Activated gamma-delta T cell (primary cell): ENCODE data around the gene MT1HL1.

ENCODE experiments used
- DNase-seq: peaks from one replicate; lab custom pipeline; 2025; lab: John Stamatoyannopoulos, UW
- total RNA-seq, 2 donors: gene quantifications; one replicate each; lab custom pipeline; 2026; lab: John Stamatoyannopoulos, UW

Gene MT1HL1
- 0 reads per million in 2 donors for total RNA-seq

- no peak for DNase-seq
Observed at GRCh38 chr1:237004116-237004515, at the start of gene MT1HL1. MT1HL1 (minus strand) TSS chr1:237004441; CDS start chr1:237004372, 69 bp downstream.

GRCh38 chr1:237050915-237051314 lies 46.7 kb upstream of the MT1HL1 start:
- DNase-seq: no peak

- DNase-seq: no peak
Observed at GRCh38 chr1:237050185-237050584, 45.9 kb upstream of the MT1HL1 start.

GRCh38 chr1:237048803-237049202 lies 44.6 kb upstream of the MT1HL1 start:
- no peak for DNase-seq

GRCh38 chr1:237045278-237046016 lies 41.2 kb upstream of the MT1HL1 start:
- no peak for DNase-seq

- DNase-seq: no peak
Observed at GRCh38 chr1:237043846-237044636, 39.8 kb upstream of the MT1HL1 start.

- no peak for DNase-seq
Observed at GRCh38 chr1:237042892-237043576, 38.8 kb upstream of the MT1HL1 start.

- DNase-seq: no peak
Observed at GRCh38 chr1:237042526-237042891, 38.3 kb upstream of the MT1HL1 start.

- no peak for DNase-seq
Observed at GRCh38 chr1:237041795-237042525, 37.7 kb upstream of the MT1HL1 start, which contains the start of gene RYR2. RYR2 (plus strand) TSS chr1:237042184; CDS start chr1:237042522, 338 bp downstream.

- DNase-seq: no peak
Observed at GRCh38 chr1:237041461-237041794, 37.2 kb upstream of the MT1HL1 start.

GRCh38 chr1:237040823-237041222 lies 36.6 kb upstream of the MT1HL1 start:
- no peak for DNase-seq

- DNase-seq: no peak
Observed at GRCh38 chr1:237038211-237038610, 34.0 kb upstream of the MT1HL1 start.

DNA sequence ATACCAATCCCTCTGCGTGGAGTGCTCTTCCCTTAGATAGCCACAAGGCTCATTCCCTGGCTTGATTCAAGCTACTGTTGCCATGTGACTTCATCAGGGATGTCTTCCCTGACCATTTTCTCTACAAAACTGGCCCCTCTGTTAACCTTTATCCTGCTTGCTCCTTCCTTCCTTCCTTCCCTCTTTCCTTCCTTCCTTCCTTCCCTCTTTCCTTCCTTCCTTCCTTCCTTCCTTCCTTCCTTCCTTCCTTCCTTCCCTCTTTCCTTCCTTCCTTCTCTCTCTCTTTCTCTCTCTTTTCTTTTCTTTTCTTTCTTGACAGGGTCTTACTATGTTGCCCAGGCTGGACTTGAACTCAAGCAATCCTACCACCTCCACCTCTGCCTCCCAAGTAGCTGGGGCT lies 31.5 kb upstream of the MT1HL1 start:
- no peak for DNase-seq

DNA sequence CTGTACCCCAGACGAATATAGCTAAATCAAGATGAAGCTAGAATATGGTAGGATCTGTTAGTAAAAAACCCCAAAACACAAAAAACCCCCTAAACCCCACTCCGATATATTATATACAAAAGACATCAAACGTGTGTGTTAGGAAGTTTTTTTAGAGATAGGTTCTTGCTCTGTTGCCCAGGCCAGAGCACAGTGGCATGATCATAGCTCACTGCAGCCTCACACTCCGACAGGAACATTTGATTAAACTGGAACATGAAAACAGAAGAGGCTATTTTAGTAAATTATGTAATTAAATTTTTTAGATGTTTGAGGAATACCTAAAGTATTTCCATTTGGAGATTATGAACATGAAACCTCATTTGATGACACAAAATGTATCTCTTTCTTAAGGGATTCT lies 29.6 kb upstream of the MT1HL1 start:
- DNase-seq: no peak

DNA sequence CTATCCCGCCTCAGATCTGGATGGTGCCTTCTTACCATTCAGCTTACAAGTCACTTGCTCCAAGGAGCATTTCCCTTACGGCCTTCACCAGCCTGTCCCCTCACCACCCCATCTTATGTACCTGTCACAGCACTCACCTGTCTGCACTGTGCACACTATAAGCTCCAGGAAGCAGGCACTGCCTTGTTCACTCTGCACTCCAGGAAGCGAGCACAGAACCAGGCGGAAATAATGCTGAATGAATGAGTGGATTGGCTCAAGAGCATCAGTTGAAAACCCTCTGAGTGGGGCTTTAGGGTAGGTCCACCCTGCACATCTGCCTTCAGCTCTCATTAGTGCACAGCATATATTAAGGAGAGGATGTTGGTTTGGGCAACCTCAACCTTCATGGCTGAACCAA lies 28.8 kb upstream of the MT1HL1 start:
- DNase-seq: no peak

GRCh38 chr1:237032029-237032428 lies 27.8 kb upstream of the MT1HL1 start:
- DNase-seq: no peak

DNA sequence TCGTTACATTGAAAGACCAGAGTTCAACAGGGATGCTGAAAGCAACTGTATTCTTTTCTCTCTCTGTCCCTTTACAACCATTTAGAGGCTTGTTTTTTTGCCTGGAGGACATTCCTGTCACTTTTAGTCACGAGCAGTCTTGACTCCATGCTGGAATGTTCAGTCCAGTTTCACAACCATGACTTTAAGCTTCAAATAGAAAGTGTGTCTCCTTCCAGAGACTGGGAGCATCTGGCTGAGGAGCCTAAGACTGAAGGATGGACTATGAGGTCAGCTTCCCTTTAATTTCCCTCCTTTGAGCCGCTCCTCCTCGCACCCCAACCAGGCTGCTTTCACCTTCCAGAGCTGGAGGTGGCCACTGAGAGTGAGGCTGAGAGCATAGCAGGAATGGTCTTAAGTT lies 27.2 kb upstream of the MT1HL1 start:
- DNase-seq: no peak

DNA sequence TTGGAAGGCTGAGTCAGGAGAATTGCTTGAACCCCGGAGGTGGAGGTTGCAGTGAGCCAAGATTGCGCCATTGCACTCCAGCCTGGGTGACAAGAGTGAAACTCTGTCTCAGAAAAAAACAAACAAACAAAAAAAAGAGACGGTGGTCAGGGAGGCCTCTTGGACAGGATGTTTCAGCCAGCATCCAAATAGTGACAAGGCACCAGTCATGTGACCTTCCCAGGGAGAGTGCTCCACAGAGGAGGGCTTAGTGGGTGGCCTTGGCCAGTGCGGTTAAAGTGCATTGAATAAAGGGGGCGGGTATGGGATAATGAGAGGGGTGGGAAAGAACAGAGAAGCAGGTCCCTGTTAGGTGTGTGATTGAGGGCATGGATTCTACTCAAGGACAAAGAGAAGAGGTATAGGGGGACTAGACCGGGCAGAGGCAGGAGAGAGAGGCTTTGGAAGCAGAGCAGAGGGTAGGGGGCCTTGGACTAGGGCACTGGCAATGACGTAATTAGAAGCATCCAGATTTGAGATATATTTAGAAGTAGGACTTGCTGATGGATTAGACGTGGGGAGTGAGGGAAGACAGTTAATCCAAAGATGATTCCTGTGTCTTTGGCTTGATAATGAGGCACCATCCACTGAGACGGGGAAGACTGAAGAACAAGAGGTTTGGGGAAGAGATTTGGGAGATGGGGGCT lies 25.8 kb upstream of the MT1HL1 start:
- DNase-seq: no peak

DNA sequence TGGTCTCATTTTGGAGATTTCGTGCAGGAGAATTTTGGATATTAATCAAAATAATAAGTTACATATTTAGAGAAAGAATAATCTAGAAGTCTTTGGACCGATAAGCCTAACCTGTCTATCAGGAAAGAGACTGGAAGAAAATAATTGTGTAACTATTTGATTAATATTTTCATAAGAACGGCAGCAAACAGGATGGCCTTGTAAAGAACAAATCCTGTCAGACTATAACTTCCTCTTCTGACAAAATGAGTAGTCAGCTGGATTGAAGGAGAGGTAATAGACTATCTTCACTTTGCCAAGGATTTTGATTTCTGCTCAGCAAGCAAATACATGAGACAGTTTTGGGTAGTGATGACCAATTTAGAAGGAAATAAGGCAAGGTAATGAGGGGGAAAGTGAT lies 25.0 kb upstream of the MT1HL1 start:
- no peak for DNase-seq

GRCh38 chr1:237025358-237026074 lies 21.3 kb upstream of the MT1HL1 start:
- no peak for DNase-seq

GRCh38 chr1:237018896-237019295 lies 14.7 kb upstream of the MT1HL1 start:
- DNase-seq: no peak
